ENCODE measurements around the gene CBX4. TPM values are rescaled to one million over a fixed set of nuclear protein-coding genes. Genes with fewer than 3 reads are reported as not detected.

Gene CBX4
- total and polyA plus RNA-seq, 2 donors (not counting 1 experiment from before 2014, with no cell fraction given): 5.4 to 13.4 TPM

GRCh38 chr17:79849953-79850352, 10.7 kb upstream of the CBX4 start:
- Histone ChIP-seq H3K4me2 (ENCODE audit: extremely low read depth, insufficient read depth, low read length) (no peak overlapping the region), H3K79me2 (ENCODE audit: control insufficient read depth, insufficient read depth, low read length) (no peaks in the 10 kb centered on the region), H3K4me1 (ENCODE audit: control insufficient read depth, extremely low read depth, insufficient read depth, low read length) (no peaks in the 10 kb centered on the region), H3K9me3 (ENCODE audit: control insufficient read depth, insufficient read depth, low read depth, low read length) (no peaks in the 10 kb centered on the region), H2AFZ (ENCODE audit: low read length) (no peak overlapping the region), H4K20me1 (ENCODE audit: control insufficient read depth, extremely low read depth, insufficient read depth, low read length) (no peaks in the 10 kb centered on the region), H3K27me3 (ENCODE audit: control insufficient read depth, insufficient read depth, low read length) (peaks cover 6% of the 10 kb centered on the region), H3K27ac (ENCODE audit: insufficient read depth, low read length) (no peak overlapping the region), H3K9ac (ENCODE audit: insufficient read depth, low read length) (no peak overlapping the region), H3K36me3 (ENCODE audit: control insufficient read depth, insufficient read depth, low read length) (no peaks in the 10 kb centered on the region), H3K4me3 (replicated peaks in 1 of 4; ENCODE audit: control extremely low read depth in 1 of 4, insufficient read depth in 1 of 4, low read depth in 3 of 4, low read length in 4 of 4) (no peak overlapping the region)
- TF ChIP-seq CTCF (conservative IDR thresholded peaks at IDR 0.05 in 1 of 2, IDR thresholded peaks at IDR 0.05 in 1 of 2; ENCODE audit: low read depth in 1 of 2, low read length in 2 of 2): no peak
- no peak for TF ChIP-seq EZH2 (IDR thresholded peaks at IDR 0.05; ENCODE audit: low read length, missing control alignments)
- DNase-seq (ENCODE audit: low read depth in 2 of 2): no peak

GRCh38 chr17:79848370-79848766, 9.1 kb upstream of the CBX4 start:
- Histone ChIP-seq H2AFZ (ENCODE audit: low read length) (no peak overlapping the region), H3K9ac (ENCODE audit: insufficient read depth, low read length) (no peak overlapping the region), H3K9me3 (ENCODE audit: control insufficient read depth, insufficient read depth, low read depth, low read length) (no peaks in the 10 kb centered on the region), H3K79me2 (ENCODE audit: control insufficient read depth, insufficient read depth, low read length) (no peaks in the 10 kb centered on the region), H3K36me3 (ENCODE audit: control insufficient read depth, insufficient read depth, low read length) (no peaks in the 10 kb centered on the region), H3K4me3 (replicated peaks in 1 of 4; ENCODE audit: control extremely low read depth in 1 of 4, insufficient read depth in 1 of 4, low read depth in 3 of 4, low read length in 4 of 4) (no peak overlapping the region), H3K4me1 (ENCODE audit: control insufficient read depth, extremely low read depth, insufficient read depth, low read length) (peaks cover 2% of the 10 kb centered on the region), H4K20me1 (ENCODE audit: control insufficient read depth, extremely low read depth, insufficient read depth, low read length) (no peaks in the 10 kb centered on the region), H3K27ac (ENCODE audit: insufficient read depth, low read length) (no peak overlapping the region), H3K27me3 (ENCODE audit: control insufficient read depth, insufficient read depth, low read length) (peaks cover 6% of the 10 kb centered on the region), H3K4me2 (ENCODE audit: extremely low read depth, insufficient read depth, low read length) (no peak overlapping the region)
- DNase-seq (ENCODE audit: low read depth in 2 of 2): no peak
- TF ChIP-seq EZH2 (IDR thresholded peaks at IDR 0.05; ENCODE audit: low read length, missing control alignments) (no peak), CTCF (conservative IDR thresholded peaks at IDR 0.05 in 1 of 2, IDR thresholded peaks at IDR 0.05 in 1 of 2; ENCODE audit: low read depth in 1 of 2, low read length in 2 of 2) (no peak)

GRCh38 chr17:79847698-79848369, 8.6 kb upstream of the CBX4 start:
- TF ChIP-seq EZH2 (IDR thresholded peaks at IDR 0.05; ENCODE audit: low read length, missing control alignments): no peak
- no peak for TF ChIP-seq CTCF (conservative IDR thresholded peaks at IDR 0.05 in 1 of 2, IDR thresholded peaks at IDR 0.05 in 1 of 2; ENCODE audit: low read depth in 1 of 2, low read length in 2 of 2)
- H4K20me1 ChIP-seq (ENCODE audit: control insufficient read depth, extremely low read depth, insufficient read depth, low read length): no peaks in the 10 kb centered on the region
- no peak overlapping the region for H2AFZ ChIP-seq (ENCODE audit: low read length)
- peaks cover 4% of the 10 kb centered on the region for H3K4me1 ChIP-seq (ENCODE audit: control insufficient read depth, extremely low read depth, insufficient read depth, low read length)
- no peak overlapping the region for H3K4me3 ChIP-seq (replicated peaks in 1 of 4; ENCODE audit: control extremely low read depth in 1 of 4, insufficient read depth in 1 of 4, low read depth in 3 of 4, low read length in 4 of 4)
- H3K27me3 ChIP-seq (ENCODE audit: control insufficient read depth, insufficient read depth, low read length): peaks cover 11% of the 10 kb centered on the region
- H3K9ac ChIP-seq (ENCODE audit: insufficient read depth, low read length): no peak overlapping the region
- H3K36me3 ChIP-seq (ENCODE audit: control insufficient read depth, insufficient read depth, low read length): no peaks in the 10 kb centered on the region
- H3K79me2 ChIP-seq (ENCODE audit: control insufficient read depth, insufficient read depth, low read length): no peaks in the 10 kb centered on the region
- no peaks in the 10 kb centered on the region for H3K9me3 ChIP-seq (ENCODE audit: control insufficient read depth, insufficient read depth, low read depth, low read length)
- H3K4me2 ChIP-seq (ENCODE audit: extremely low read depth, insufficient read depth, low read length): no peak overlapping the region
- H3K27ac ChIP-seq (ENCODE audit: insufficient read depth, low read length): no peak overlapping the region
- DNase-seq (ENCODE audit: low read depth in 2 of 2): no peak

Data from fibroblast of lung (primary cell).